Astrocyte of the cerebellum (primary cell): ENCODE data around the gene TFB1M.
A peak's percentile ranks its signal among the peaks of the same experiment; 100 is the strongest.
"Not testable (repeated sequence)": the region's sequence is repeated elsewhere in the genome, so short reads cannot be mapped to it uniquely, and the experiment has no call there.

Experiments used
- DNase-seq: peaks from one replicate; pipeline ENCODE4 v3.0.0-alpha.2; 2011; ENCODE audit warnings: low read depth
- H3K4me3 ChIP-seq: 2 replicates; pipeline ENCODE4 v1.5.1; 2011; ENCODE audit warnings: mild to moderate bottlenecking, low read depth, low read length, moderate library complexity
- in situ Hi-C: cut with HindIII; loops from 2 replicates; pipeline ENCODE4 v1.10.0; 2017; ENCODE audit warnings: low sequenced_read_pairs
- TF ChIP-seq, protein P1 (sequence below): IDR thresholded peaks from 2 replicates; pipeline ENCODE4 v1.5.1; 2012; ENCODE audit warnings: low read length, low read depth, moderate library complexity, mild to moderate bottlenecking; ENCODE audit errors: missing control alignments

TFB1M gene

DNA sequence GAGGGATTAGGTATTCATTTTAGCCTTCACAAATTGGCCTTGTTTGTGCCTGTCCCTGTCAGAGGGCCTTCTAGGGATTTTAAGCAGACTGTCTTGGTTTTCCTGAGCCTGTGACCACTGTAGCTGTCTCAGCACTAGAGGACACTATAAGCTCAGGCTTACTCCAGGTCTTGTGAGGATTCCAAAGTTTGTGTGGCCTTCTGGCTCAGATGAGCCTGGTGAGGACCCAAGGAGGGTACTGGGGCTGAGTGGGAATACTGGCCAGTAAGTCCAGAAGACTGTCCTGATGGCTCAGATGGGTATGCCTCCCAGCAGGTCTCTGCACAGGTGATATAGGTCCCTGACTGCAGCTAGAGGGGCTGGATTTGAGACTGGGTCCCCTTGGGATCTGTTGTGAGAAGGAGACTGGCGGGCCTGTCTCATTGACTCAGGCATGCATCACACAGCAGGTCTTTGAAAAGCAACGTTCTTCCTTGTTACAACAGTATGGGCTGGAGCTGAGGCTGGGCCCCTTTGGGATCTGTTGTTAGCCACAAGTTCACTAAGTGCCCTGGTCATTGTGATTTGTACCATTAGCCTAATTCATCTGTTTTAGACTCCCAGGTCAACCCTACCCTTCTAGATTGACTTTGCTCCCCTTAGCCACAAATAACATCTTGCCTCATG lies 26.3 kb upstream of the TFB1M start:
- no peak overlapping the region for H3K4me3 ChIP-seq
- TF ChIP-seq, protein P1, sequence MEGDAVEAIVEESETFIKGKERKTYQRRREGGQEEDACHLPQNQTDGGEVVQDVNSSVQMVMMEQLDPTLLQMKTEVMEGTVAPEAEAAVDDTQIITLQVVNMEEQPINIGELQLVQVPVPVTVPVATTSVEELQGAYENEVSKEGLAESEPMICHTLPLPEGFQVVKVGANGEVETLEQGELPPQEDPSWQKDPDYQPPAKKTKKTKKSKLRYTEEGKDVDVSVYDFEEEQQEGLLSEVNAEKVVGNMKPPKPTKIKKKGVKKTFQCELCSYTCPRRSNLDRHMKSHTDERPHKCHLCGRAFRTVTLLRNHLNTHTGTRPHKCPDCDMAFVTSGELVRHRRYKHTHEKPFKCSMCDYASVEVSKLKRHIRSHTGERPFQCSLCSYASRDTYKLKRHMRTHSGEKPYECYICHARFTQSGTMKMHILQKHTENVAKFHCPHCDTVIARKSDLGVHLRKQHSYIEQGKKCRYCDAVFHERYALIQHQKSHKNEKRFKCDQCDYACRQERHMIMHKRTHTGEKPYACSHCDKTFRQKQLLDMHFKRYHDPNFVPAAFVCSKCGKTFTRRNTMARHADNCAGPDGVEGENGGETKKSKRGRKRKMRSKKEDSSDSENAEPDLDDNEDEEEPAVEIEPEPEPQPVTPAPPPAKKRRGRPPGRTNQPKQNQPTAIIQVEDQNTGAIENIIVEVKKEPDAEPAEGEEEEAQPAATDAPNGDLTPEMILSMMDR = peak; percentile 53
- in situ Hi-C loops = no loop called here
- DNase-seq = peak; percentile 6

- in situ Hi-C loops, H3K4me3 ChIP-seq: not testable (repeated sequence)
Measured at GRCh38 chr6:155339929-155340328, 25.6 kb upstream of the TFB1M start.

GRCh38 chr6:155338237-155338636 lies 24.0 kb upstream of the TFB1M start:
- in situ Hi-C loops, DNase-seq, H3K4me3 ChIP-seq: not testable (repeated sequence)

More at GRCh38 chr6:155339929-155340328, 25.6 kb upstream of the TFB1M start:
- DNase-seq = not testable (repeated sequence)

- TF ChIP-seq, protein P1 = no peak
- DNase-seq = no peak
- H3K4me3 ChIP-seq = no peak overlapping the region
- in situ Hi-C loops = no loop called here
Measured at GRCh38 chr6:155335265-155335664, 21.0 kb upstream of the TFB1M start.

DNA sequence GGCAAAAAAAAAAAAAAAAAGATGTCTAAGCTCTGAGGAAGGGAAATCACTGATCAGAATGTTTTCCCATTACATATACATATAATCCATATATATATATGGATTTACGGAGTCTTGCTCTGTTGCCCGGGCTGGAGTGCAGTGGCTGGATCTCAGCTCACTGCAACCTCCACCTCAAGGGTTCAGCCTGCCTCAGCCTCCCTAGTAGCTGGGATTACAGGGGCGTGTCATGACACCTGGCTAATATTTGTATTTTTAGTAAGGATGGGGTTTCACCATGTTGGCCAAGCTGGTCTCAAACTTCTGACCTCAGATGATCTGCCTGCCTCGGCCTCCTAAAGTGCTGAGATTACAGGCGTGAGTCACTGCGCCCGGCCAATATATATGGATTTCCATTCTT lies 19.8 kb upstream of the TFB1M start:
- in situ Hi-C loops, DNase-seq, H3K4me3 ChIP-seq: not testable (repeated sequence)

- no peak overlapping the region for H3K4me3 ChIP-seq
- in situ Hi-C loops = no loop called here
- DNase-seq = no peak
- TF ChIP-seq, protein P1 = no peak
Measured at GRCh38 chr6:155333414-155333813, 19.1 kb upstream of the TFB1M start.

- in situ Hi-C loops = no loop called here
- H3K4me3 ChIP-seq = no peak overlapping the region
- DNase-seq = no peak
- TF ChIP-seq, protein P1 = no peak
Measured at GRCh38 chr6:155330922-155331321, 16.6 kb upstream of the TFB1M start.

DNA sequence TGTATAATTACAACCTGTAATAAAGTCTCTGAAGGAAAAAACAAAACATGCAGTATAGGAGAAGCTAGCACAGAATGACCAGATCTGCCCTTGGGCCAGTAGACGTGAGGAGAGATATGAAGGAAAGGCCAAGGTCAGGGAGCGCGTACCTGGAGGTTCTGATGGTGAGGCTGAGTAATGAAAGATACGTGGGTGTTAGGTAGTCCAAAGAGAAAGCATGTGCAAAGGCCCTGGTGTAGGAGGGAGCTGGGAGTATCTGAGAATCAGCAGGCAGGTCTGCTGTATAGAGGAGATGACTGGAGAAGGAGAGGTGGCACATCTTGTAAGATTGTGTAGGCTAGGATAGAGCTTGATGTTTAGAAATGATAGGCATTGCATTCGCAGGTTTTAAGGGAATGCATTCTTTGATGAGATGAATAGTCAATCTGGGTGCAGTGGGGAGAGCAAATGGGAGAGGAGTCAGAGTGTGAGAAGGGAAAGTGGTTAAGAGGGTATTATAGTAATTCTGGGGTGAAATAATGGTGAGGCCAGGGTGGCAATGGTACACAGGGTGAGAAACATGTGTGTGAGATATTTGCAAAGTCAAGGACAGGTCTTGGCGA lies 15.9 kb upstream of the TFB1M start:
- no peak overlapping the region for H3K4me3 ChIP-seq
- in situ Hi-C loops = no loop called here
- TF ChIP-seq, protein P1 = no peak
- DNase-seq = no peak
